GM21423 (cell line): ENCODE results near the gene MRPL46.
"Not testable (repeated sequence)": the region's sequence is repeated elsewhere in the genome, so short reads cannot be mapped to it uniquely, and the experiment has no call there.

Experiments used
- ATAC-seq: cut with Tn5 transposase; IDR thresholded peaks from one replicate; pipeline ENCODE4 v1.9.1; 2021; ENCODE audit warnings: mild to moderate bottlenecking, moderate library complexity; ENCODE audit not compliant: unreplicated experiment

The MRPL46 gene

DNA sequence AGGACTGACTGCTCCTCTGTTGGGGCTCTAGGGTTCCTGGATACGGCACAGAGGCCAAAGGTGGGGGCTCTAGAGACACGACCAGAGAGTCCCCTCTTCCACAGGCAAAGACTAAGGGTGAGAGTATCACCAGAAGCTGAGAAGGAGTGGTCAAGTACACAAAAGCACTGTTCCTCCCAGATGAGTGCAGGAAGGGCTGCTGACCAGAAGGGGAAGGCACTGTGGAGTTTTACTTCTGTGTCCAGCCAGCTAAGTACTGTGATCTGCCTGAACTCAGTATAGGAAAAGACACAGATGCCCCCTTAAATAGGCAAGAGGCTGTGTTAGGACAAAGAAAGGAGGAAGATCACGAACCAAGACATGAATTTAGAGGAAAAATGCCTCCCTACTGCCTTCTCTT lies 12.0 kb upstream of the MRPL46 start:
- ATAC-seq, result no peak

DNA sequence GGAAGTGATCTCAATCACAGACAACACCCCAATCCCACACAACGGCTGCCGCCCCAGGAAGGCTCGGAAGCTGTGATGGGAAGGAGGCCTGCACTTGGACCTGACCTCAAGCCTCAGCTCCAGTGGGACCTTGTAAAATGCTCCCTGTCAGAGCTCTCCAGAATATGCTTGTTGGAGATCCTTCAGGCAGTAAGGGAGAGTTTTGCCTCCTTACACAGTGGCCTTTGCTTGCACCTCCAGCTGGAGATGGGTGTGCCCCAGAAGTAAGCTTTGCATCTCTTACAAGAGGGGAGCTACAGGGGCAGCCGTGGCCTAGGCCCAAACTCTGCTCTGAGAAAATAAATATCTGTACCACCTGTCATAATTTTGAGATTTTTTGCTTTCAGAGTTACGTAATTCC lies 10.7 kb upstream of the MRPL46 start:
- no peak for ATAC-seq

DNA sequence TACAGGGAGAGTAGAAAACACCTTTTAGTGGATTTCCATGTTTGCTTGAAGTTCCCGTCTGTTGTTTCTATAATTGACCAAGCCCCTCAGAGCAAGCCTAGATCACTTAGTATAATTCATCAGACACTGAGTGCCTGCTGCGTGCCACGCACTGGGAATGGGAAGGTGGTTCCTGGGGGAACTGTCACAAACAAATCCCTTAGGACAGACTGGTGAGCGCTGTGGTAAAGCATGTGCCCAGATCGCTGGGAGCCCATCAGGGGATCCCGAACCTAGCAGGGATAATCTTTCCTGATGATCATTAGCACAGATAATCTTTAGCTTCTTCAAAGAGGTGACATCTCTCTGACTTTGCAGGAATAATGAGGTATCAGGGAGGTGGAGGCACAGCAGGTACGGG lies 9.9 kb upstream of the MRPL46 start:
- ATAC-seq, result no peak

GRCh38 chr15:88476635-88477060 lies 9.5 kb upstream of the MRPL46 start:
- no peak for ATAC-seq

GRCh38 chr15:88473661-88474293 lies 6.6 kb upstream of the MRPL46 start:
- not testable (repeated sequence) for ATAC-seq

DNA sequence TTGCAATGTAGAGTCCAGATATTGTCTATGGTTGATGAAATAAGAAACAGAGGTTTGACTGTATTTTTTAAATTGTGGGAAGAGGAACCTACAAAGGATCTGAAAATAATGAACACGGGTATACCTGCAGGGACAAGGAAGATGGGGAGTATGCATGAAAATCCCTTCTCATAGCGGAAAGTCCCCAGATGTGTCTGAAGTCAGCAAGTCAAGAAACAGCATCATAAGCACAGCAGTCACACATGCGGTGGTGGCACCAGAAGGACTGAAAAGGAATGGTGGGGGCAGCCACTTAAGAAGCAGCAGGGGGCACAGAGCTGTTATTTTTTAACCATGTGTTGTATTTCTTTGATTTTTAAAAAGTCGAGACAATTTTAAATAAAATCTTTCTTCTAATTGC lies 5.0 kb upstream of the MRPL46 start:
- ATAC-seq, result no peak

GRCh38 chr15:88470625-88471372 lies 3.6 kb upstream of the MRPL46 start:
- no peak for ATAC-seq

DNA sequence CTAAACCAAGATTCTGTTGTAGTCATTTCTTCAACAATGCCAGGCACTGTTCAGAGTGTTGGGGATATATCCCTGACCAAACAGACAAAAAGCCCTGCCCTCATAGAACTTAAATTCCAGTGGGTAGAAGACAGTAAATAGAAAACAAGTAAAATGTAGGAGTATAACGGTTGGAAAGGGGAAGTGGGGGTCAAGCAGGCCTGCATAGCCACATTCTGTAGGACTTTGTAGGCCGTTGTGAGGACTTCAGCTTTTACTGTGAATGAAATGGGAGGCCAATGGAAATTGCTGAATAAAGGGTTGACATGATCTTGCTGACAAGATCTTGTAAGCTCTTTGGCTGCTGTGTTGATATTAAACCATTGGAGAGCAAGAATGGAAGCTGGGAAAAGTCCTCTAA lies 2.1 kb upstream of the MRPL46 start:
- no peak for ATAC-seq

- ATAC-seq, result not testable (repeated sequence)
Measured at GRCh38 chr15:88468721-88469120, 1.5 kb upstream of the MRPL46 start.

DNA sequence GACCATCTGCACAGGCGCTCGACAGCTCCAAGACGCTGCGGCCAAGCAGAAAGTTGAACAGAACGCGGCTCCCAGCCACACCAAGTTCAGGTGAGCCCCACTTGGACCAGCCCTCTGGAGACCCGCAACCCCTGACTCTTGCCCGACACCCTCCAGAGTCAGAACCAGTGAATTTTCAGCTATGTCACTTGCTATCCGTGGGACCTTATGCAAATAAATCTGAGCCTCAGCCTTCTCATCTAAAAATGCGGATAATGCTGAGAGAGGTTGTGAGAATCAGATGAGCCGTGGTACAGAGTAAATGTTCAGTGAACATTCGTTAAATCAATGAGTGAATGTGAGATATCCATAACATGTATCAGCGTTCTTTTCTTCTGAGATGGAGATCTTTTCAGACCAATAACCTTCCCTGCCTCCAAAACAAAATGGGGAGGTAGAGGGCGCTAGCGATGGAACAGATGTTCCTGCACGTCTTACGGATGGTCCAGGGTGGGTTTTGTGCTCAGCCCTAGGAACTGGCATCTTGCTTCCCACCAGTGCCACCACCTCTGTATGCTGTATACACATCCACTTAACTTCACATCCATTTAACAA lies 844 bp upstream of the MRPL46 start:
- no peak for ATAC-seq

DNA sequence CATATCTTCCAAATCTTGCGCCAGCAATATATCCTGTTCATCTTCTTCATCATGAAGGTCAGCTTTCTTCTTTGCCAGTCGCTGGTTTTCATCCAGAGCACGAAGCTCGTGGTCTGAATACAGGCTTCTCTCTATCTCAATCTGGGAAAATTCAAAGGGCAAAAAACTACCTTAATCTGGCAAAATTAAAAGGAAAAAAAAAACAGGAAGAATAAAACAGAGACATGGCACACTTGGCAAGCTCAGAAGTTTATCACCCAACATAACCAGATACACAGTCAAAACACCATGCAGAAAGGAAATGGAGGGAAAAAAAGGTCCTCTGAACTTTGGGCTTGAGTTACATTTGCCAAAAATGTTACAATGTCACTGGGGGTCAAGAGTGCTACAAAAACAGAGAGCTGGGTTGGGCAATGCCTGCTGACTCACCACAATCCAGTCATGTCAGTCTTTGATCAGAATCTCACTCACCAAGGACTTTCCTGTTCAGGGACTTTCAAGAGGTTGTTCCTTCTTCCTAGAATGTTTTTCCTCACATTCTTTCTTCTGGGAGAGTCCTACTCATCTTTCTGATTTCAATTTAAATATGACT lies 1.5 kb downstream of the MRPL46 start:
- ATAC-seq, result no peak

DNA sequence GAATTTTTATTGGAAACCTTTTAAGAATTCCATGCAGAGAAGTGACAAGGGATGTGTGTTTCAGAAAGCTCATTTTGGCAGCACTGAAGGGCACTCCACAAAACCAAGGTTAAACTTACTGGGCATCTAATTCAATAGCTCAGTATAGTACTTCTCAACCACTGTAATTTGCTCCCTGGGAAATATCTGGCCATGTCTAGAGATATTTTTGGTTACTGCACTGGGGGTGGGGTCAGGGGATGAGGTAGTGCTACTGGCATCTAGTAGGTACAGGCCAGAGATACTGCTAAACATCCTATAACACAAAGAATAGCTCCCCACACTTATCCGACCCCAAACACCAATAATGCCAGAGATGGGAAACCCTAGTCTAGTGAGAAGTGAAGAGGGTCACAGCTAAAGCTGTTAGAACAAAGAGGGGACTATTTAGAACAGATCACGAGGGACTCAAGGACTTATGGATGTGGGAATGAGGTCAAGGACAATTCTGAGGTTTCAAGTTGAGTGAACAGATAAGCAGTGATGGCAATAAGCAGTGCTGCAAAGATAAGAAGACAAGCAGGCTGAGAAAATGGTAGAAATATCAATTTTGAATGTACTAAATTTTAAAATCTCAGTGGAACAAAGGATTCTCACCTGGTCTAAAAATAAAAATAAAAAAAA lies 3.2 kb downstream of the MRPL46 start:
- no peak for ATAC-seq

DNA sequence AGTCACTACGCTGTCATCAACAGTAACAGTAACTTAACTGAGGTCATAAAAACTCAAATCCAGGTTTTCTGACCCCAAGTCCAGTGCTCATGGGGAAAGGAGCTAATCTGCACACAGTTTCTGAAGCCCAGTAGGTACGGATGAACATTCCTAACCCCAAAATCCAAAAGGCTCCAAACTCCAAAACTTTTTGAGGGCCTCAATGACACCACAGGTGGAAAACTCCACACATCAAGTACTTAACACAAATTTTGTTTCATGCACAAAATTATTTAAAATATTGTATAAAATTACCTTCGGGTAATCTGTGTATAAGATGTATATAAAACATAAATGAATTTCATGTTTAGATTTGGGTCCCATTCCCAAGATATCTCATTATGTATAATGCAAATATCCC lies 10.5 kb downstream of the MRPL46 start:
- ATAC-seq, result no peak

DNA sequence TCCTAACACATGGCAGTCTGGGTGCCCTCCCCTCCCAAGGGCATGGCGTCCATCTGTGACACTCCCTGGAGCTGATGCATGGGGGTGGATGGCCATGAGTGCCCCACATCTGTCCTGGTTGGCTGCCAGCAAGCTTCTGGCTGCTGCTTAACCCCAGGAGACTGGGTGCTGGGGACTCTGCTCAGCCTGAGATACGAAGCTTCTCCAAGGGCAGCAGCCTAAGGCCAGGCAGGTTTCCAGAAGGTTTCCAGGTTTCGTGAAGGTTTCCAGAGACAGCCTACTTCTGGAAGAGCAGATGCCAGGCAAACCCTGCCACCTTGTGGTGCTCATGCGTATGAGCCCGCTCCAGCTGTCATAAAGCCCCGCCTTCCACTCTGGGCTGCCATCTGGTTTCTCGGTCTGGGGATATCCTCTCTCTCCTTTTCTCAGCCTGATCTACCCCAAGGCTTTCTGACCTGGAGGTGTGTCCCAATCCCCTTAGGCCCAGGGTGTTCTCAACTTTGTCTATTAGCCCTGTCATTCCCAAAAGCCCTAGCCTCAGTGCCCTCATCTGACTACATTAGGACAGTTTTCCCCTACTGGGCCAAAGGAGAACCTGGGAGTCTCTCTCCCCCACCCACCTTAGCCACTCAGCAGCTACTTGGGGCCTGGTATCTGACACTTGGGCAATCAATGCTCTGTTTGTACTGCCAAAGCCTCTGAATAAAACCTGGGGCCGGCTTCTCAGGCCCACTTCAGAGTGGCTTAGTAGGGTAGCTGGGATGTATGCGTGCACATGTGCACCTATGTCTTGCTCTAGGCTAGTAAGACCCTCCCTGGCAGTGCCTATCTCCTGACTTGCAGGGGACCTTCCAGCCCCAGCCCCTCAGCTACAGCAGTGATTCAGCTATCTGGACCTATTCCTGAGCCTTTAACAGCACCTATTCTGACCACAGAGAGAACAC lies 12.0 kb downstream of the MRPL46 start:
- peak; percentile 85 for ATAC-seq

- ATAC-seq, result no peak
Measured at GRCh38 chr15:88454236-88454635, 13.0 kb downstream of the MRPL46 start.

- no peak for ATAC-seq
Measured at GRCh38 chr15:88453651-88454050, 13.5 kb downstream of the MRPL46 start.

DNA sequence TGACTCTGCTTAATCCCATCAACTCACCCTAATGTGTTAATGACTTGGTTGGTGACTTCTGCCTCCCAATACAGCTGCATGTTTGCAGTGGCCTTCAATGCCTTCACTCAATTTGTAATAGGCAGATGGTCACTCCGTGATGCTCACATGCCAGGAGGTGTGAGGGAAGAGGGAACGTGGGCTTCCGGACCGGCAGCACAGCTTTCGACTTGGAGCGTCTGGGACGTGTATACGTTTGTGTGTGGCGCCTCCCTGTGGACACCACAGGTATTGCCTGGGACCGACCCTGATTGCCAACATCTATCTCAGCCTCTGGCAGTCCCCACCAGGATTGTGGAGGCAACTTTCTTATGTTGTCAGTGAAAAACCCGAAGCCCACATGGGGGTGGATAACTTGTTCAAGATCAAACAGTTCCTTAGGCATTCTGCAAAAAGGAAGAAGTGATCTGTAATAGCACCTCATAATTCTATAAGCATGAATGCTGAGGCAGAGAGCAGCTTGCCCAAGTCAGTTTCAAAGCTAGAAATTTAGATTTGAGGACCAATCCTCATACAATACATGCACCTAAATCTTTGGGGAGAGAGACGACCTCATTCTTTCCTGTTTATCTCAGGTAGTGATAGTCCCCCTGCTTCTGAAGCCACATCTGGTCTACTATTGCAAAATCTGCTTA lies 16.9 kb downstream of the MRPL46 start:
- no peak for ATAC-seq

DNA sequence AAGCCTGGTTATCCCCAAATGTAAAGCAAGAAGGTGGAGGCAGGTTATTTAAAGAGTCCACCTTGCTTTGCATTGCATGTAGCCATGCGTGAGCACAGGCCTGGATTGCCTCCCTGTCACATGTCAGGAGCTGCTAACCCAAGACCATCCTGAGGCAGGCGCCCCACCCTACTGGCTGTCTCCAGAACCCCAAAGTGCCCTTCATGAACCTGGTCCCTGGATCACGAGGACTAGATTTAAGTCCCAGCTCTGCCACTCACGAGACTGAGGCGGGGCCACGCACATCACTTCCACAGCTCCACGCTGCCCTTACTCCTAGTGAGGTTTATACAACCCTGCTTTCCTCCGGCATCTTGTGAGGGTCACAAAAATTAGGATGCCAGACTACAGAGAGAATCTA lies 17.6 kb downstream of the MRPL46 start:
- no peak for ATAC-seq

DNA sequence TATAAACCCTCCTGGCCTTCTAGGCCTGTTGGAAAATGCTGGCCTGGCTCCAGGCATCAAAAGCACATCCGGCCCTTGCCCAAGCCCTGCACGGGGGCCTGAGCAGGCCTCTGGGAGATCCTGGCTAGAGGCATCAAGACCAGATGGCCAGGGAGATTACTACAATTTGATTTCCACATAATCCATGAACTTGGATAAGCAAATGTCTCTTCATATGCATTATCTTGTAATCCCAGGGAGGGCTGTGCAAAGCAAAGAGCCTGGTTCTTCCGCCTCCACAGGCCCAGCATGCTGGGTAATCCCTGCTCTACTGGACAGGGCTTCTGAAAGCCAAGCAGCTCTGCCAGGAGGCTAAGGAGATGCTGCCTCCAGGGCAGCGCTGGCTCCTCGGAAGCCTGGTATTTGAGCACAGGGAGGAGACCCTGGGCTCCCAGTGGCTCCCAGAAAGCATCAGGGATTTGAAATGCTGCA lies 18.2 kb downstream of the MRPL46 start:
- no peak for ATAC-seq

DNA sequence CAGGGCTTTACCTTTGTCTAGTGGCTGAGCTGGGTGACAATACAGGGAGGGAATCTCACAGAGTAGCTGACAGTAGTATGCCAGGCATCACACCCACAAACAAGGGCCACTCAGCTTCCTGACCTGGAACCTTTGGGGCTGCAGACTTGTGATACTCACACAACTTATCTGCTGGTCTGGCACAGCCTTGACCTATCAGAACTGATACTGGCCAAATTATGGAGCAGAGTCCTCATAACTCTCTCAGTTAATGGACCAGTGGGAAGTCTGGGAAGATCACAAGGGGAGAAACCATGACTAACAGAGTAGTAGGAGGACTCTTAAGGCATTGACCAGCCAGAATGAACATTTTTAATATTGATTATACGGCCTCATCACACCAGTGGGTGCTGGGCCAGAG lies 19.4 kb downstream of the MRPL46 start:
- ATAC-seq, result no peak
